HG02642 (cell line): ENCODE data around the gene PCDHA1.

Source experiments
- ATAC-seq: cut with Tn5 transposase; IDR thresholded peaks from one replicate; pipeline ENCODE4 v1.9.1; 2021; ENCODE audit warnings: mild to moderate bottlenecking; ENCODE audit not compliant: unreplicated experiment, poor library complexity

The PCDHA1 gene

DNA sequence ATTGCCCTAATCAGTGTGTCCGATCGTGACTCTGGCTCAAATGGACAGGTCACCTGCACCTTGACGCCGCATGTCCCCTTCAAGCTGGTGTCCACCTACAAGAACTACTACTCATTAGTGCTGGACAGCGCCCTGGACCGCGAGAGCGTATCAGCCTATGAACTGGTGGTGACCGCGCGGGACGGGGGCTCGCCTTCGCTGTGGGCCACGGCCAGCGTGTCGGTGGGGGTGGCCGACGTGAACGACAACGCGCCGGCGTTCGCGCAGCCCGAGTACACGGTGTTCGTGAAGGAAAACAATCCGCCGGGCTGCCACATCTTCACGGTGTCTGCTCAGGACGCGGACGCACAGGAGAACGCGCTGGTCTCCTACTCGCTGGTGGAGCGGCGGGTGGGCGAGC, 97.4 kb downstream of the PCDHA1 start:
- no peak for ATAC-seq

DNA sequence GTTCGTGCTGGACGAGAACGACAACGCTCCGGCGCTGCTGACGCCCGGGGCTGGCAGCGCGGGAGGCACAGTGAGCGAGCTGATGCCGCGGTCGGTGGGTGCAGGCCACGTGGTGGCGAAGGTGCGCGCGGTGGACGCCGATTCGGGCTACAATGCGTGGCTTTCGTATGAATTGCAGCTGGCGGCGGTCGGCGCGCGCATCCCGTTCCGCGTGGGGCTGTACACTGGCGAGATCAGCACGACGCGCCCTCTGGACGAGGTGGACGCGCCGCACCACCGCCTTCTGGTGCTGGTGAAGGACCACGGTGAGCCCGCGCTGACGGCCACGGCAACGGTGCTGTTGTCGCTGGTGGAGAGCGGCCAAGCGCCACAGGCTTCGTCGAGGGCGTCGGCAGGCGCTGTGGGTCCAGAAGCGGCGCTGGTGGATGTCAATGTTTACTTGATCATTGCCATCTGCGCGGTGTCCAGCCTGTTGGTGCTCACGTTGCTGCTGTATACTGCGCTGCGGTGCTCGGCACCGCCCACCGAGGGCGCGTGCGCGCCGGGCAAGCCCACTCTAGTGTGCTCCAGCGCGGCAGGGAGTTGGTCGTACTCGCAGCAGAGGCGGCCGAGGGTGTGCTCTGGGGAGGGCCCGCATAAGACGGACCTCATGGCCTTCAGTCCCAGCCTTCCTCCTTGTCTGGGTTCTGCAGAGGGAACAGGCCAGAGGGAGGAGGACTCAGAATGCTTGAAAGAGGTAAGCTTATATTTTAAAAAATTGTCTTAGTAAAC, 98.2 kb downstream of the PCDHA1 start:
- no peak for ATAC-seq

DNA sequence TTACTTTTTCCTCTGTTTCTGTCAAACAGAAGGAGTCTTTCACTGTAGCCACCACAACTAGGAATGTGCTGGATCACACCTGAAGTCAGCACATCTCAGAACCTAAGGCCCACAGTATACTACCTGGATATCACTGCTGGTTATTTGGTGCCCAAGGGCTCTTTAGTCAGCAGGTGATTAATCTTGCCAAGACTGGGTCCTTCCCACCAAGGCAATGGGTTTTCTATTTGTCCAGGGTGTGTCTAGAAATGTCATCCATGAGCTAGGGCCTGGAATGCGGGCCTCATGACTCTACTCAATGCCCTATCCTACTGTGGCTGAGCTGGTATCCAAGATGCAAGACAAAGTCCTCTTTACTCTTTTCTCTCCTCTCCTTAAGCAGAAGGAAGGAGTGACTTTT, 130.4 kb downstream of the PCDHA1 start:
- ATAC-seq, result no peak

DNA sequence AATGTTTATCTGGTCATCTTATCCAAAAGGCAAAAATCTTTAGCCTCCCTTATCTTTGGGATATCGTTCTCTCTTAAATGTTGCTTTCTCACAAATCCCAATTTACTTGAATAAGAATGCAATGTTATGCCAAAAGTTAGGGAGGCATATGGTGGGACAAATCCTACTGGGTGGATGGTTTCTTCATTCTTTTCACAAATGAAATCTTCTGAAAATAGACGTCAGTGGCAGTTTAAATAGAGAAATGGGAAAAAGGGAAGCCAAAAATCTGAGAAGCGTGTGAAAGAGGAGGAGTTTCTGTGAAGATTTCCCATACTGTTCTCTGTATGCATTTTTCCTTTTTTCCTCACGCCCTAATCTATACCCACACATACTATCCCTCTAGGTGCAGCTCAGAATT, 137.7 kb downstream of the PCDHA1 start:
- ATAC-seq, result no peak

GRCh38 chr5:140925806-140926442, 140.0 kb downstream of the PCDHA1 start, which contains the start of gene PCDHAC1:
Gene PCDHAC1, plus strand, starts transcription at chr5:140926299. Its CDS starts 594 bp downstream, at chr5:140926893.
- no peak for ATAC-seq

DNA sequence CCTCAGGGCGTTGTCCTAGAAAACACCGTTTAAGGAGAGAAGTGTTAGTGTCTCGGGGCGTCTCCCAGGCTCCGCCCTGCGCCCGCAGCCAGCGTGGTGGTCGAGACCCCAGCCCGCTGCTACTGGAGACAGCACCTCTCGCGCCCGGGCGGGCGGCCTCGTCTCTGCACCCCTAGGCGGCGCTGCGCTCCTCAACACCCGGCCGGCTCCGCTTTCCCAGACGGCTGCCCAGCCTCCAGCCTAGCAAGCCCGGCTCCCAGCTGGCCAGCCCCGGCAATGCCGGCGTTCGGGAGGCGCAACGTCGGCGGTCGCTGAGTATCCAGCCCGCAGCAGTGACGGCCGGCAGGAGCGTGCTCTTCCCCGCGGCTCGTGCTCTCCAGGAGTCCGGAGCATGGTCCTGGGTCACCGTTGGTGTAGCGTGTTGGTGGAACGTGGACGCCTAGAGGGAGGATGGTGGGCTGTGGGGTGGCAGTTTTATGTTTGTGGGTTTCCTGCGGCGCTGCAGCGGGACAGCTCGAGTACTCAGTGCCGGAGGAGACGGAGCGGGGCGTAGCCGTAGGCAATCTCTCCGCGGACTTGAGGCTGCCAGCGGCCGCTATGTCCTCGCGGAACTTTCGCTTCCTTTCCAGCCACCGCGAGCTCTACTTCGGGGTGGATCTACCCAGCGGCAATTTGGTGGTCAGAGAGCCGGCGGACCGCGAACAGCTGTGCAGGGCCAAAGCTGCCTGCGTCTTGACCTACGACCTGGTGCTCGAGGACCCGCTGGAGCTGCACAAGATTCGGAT, 140.7 kb downstream of the PCDHA1 start:
- no peak for ATAC-seq

- ATAC-seq, result no peak
Measured at GRCh38 chr5:140927228-140927573, 141.3 kb downstream of the PCDHA1 start.

DNA sequence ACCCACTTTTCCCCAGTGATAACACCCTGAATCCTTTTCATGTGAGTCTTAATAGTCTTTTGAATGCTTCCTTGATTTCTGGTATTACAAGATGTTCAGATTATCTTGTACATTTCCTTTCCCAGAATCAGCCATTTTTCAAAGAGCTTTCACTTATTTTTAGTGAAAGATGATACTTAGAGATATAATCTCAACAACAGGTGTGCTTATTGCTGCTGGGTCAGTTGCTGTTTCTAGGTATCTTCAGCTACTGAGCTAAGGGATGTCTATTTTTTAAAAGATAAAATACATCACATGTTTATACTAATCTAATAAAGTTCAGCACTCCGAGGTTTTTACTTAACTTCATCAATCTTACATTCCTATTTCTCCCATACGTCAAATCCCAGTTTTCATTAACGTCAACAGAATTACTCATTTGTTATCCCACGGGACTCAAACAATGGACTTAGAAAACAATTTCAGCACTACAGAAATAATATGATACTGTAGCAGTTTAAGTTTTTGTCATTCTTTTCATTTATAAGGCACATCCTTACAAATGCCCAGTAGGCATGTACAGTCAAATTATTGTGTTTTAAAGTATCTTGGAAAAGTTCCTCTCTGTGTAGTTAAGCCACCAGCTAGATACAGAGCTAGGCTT, 149.1 kb downstream of the PCDHA1 start:
- ATAC-seq, result no peak

DNA sequence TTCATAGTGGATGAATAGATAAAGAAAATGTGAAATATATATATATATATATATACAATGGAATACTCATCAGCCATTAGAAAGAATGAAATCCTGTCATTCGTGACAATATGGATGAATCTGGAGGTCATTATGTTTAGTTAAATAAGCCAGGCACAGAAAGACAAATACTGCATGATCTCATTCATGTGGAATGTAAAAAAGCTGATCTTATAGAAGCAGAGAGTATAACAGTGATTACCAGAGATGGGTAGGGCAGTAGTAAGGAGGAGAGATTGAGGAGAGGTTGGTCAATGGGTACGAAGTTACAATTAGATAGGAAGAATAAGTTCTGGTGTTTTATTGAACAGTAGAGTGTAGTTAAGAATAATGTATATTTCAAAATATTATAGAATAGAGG, 160.6 kb downstream of the PCDHA1 start:
- ATAC-seq, result no peak

DNA sequence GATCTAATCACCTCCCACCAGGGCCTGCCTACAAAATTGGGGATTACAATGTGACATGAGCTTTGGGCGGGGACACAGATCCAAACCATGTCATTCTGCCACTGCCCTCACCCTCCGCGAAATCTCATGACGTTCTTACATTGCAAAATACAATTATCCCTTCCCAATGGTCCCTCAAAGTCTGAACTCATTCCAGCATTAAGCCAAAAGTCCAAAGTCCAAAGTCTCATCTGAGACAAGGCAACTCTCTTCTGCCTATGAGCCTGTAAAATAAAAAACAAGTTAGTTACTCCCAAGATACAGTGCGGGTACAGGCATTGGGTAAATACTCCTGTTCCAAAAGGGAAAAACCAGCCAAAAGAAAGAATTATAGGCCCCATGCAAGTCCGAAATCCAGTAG, 165.7 kb downstream of the PCDHA1 start:
- ATAC-seq, result no peak

DNA sequence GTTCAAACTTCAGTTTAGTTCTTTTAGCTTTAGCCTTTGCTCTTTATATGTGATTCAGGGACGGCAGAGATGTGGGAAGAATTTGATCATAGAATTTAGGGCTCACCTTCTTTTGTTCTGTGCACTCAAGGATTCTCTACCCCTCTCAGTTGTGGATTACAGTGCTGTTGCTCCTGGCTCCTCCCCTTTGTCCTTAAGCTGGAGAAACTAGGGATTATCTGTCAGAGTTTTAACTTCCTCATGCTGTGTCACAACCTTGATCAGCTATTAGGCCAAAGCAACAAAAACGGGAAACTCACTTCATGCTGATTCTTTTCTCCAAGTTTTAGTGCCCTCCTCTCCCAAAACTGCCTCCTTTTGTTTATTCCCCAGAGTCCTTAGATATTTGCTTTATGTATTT, 167.3 kb downstream of the PCDHA1 start:
- ATAC-seq, result no peak

GRCh38 chr5:140962190-140962589, 176.2 kb downstream of the PCDHA1 start:
- no peak for ATAC-seq

- no peak for ATAC-seq
Measured at GRCh38 chr5:140964356-140964755, 178.4 kb downstream of the PCDHA1 start.

DNA sequence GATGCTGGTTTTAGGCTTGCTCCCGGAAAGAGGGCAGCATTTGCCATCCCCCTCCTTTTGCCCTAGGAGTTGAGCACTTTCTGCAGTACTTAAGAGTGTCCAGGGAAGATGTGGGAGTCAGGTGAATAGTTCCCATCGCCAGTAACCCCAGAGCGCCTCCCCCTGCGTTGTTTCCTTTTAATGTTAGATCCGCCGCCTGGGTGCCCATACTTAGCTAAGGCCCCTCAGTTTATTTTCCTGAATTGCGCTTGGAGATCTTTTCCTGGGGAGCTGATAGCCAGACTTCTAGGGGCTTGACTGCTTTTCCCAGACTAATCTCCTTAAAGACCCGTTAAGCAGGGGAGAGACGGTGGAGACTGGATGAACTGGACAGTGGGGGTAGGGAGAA, 180.0 kb downstream of the PCDHA1 start:
- no peak for ATAC-seq

DNA sequence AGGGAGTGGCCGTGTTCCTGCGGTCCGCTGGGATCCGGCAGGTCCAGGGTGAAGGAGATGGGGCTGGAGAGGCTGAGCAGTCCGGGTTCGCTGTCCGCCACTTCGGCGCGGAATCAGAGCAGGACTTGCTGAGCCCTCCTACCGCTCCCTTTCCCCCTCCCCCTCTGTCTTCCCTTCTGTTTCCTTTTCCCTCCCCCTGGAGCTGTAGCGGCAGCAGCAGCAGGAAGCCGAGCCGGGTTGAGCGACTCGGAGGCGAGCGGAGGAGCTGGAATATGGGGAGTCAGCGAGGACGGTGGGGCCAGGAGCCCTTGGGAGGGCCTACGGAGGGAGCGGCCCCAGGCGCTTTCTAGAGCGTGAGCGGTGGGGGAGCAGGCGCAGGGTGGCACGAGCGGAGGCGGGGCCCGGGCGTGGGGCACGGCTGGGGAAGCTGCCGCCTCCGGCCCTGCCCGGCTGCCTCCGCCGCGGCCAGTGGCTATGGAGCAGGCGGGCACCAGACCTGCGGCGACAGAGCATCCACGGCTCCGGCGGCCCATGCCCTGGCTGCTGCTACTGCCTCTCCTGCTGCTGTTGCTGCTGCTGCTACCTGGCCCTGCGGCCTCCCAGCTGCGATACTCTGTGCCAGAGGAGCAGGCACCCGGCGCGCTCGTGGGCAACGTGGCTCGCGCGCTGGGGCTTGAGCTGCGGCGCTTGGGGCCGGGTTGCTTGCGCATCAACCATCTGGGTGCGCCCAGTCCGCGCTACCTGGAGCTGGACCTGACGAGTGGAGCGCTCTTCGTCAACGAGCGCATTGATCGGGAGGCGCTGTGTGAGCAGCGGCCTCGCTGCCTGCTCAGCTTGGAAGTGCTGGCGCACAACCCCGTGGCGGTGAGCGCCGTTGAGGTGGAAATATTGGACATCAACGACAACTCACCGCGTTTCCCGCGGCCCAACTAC, 180.6 kb downstream of the PCDHA1 start, which contains the start of gene PCDHAC2:
PCDHAC2 (plus strand) TSS at position 184 of the 933 bp plus-strand sequence; CDS start at position 475, 291 bp downstream.
- no peak for ATAC-seq

- no peak for ATAC-seq
Measured at GRCh38 chr5:140967226-140967893, 181.4 kb downstream of the PCDHA1 start.

GRCh38 chr5:140969880-140970279, 183.9 kb downstream of the PCDHA1 start:
- no peak for ATAC-seq

DNA sequence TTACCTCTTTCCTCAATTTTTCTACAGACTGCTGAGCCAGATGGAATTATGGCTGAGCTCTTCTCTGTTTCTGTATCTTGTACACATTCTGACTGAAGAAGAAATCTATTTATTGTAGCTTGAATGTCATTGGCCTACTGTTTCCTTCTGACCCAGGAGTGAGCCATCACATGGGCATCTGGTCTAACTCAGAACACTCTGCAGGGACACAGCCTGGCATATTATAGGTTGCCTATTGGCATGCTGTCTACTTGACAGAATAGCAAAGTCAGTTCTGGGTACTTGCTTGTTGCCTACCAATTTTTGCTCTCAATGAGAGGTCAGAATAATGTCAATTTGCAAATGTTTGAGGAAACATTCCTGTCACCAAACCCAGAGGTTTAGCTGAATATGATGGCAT, 187.6 kb downstream of the PCDHA1 start:
- no peak for ATAC-seq

DNA sequence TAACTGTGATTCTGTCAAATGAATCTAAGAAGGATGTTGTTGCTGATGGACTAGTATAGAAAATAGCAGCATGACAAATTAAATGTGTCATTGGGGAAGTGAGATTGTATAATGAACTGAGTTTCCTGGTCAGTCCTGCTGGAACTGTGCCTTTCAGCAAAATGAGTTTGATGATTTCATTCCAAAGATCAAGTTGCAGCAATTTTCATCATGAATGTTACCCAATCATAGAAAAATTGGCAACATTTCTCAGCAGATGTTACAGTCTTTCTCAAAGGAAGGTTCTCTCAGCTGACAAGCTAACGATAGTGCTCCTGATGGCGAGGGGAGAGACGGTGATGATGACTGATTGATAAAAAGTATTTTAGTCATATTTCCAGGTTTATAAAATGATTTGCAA, 191.1 kb downstream of the PCDHA1 start:
- ATAC-seq, result no peak
